ENCODE results near the gene SYTL3.
A peak's percentile ranks its signal among the peaks of the same experiment; 100 is the strongest.
"Not testable (repeated sequence)": the region's sequence is repeated elsewhere in the genome, so short reads cannot be mapped to it uniquely, and the experiment has no call there.

SYTL3 gene

GRCh38 chr6:158780988-158781691, 131.3 kb downstream of the SYTL3 start:
- no peak for DNase-seq

GRCh38 chr6:158781692-158782373, 132.0 kb downstream of the SYTL3 start:
- DNase-seq: no peak

GRCh38 chr6:158782432-158783166, 132.7 kb downstream of the SYTL3 start:
- no peak for DNase-seq

- no peak for DNase-seq
Observed at GRCh38 chr6:158783167-158783450, 133.3 kb downstream of the SYTL3 start.

GRCh38 chr6:158783851-158784250, 134.0 kb downstream of the SYTL3 start:
- no peak for DNase-seq

- no peak for DNase-seq
Observed at GRCh38 chr6:158784505-158784904, 134.7 kb downstream of the SYTL3 start.

GRCh38 chr6:158785036-158785435, 135.2 kb downstream of the SYTL3 start:
- no peak for DNase-seq

GRCh38 chr6:158786645-158787304, 136.9 kb downstream of the SYTL3 start:
- no peak for DNase-seq

GRCh38 chr6:158787395-158787794, 137.5 kb downstream of the SYTL3 start:
- no peak for DNase-seq

GRCh38 chr6:158789115-158789917, 139.5 kb downstream of the SYTL3 start:
- DNase-seq: no peak

GRCh38 chr6:158791274-158791855, 141.5 kb downstream of the SYTL3 start:
- DNase-seq: no peak

- not testable (repeated sequence) for DNase-seq
Observed at GRCh38 chr6:158792505-158792904, 142.7 kb downstream of the SYTL3 start.

GRCh38 chr6:158793432-158793831, 143.6 kb downstream of the SYTL3 start:
- DNase-seq: peak; percentile 70

GRCh38 chr6:158795516-158795915, 145.7 kb downstream of the SYTL3 start:
- no peak for DNase-seq

- DNase-seq: no peak
Observed at GRCh38 chr6:158796353-158796752, 146.5 kb downstream of the SYTL3 start.

- no peak for DNase-seq
Observed at GRCh38 chr6:158797331-158798310, 147.8 kb downstream of the SYTL3 start.

- no peak for DNase-seq
Observed at GRCh38 chr6:158798311-158798710, 148.5 kb downstream of the SYTL3 start.

- peak; percentile 100 for DNase-seq
Observed at GRCh38 chr6:158799051-158799792, 149.4 kb downstream of the SYTL3 start.

- no peak for DNase-seq
Observed at GRCh38 chr6:158801655-158802294, 151.9 kb downstream of the SYTL3 start.

GRCh38 chr6:158803733-158804143, 153.9 kb downstream of the SYTL3 start:
- no peak for DNase-seq

All from NCI-H524 treated with DMSO at 0.1 percent for 48 hours (cell line).